H1 (cell line): Measurements from ENCODE around the gene MYOD1. TPM values are rescaled to one million over a fixed set of nuclear protein-coding genes. Genes with fewer than 3 reads are reported as not detected.

ENCODE experiments used
- E2F6 ChIP-seq: IDR thresholded peaks from 2 replicates; pipeline ENCODE4 v1.6.1; 2012; ENCODE audit warnings: inconsistent platforms
- FOSL1 ChIP-seq: IDR thresholded peaks from 2 replicates; pipeline ENCODE4 v1.6.1; 2011; ENCODE audit warnings: mild to moderate bottlenecking, low read depth, low read length, moderate library complexity; ENCODE audit not compliant: insufficient read depth
- GABPA ChIP-seq: IDR thresholded peaks from 2 replicates; pipeline ENCODE4 v1.6.1; 2011; ENCODE audit warnings: mild to moderate bottlenecking, low read length, moderate library complexity, borderline replicate concordance; ENCODE audit not compliant: insufficient read depth
- TEAD4 ChIP-seq: IDR thresholded peaks from 2 replicates; pipeline ENCODE4 v1.6.1; 2012; ENCODE audit warnings: low read depth, low read length, inconsistent platforms, mixed read lengths
- polyA plus RNA-seq, 7 experiments: library from polyadenylated mRNA; depleted of rRNA in 3 of 7; stranded (reverse) in 5 of 7; unstranded in 2 of 7; fragments of >200 nt in 5 of 7; fragments of 200-250 nt in 2 of 7; gene quantifications; 1 replicate in 5 of 7; 2 replicates in 1 of 7; 4 replicates in 1 of 7; pipeline versions ENCODE4 v1.2.1 to v1.2.3, GENCODE V29; 2011 to 2013; ENCODE audit warnings: missing spikeins in 2 of 7, mixed read lengths in 2 of 7
- total RNA-seq: library from RNA; stranded (reverse); fragmentation: NEBNext Ultra II Directional; extraction: Animal tissue kit (Norgen Biotek cat#: 25700); gene quantifications from 2 replicates; pipeline ENCODE4 v1.2.1, GENCODE V29; 2021

MYOD1 gene
- total and polyA plus RNA-seq, 2 of the 8 experiments (the other 6 are each of a cell fraction or from before 2014, with no cell fraction given) = not detected

- TF ChIP-seq E2F6 (no peak), FOSL1 (no peak), TEAD4 (no peak), GABPA (no peak)
These were observed 19.9 kb upstream of the MYOD1 start (continued) for GRCh38 chr11:17699147-17700114.
